ENCODE measurements around the gene SEL1L2. TPM values are rescaled to one million over a fixed set of nuclear protein-coding genes. Genes with fewer than 3 reads are reported as not detected.

The SEL1L2 gene
- total RNA-seq, 1 donor from 2014 or later, result not detected

DNA sequence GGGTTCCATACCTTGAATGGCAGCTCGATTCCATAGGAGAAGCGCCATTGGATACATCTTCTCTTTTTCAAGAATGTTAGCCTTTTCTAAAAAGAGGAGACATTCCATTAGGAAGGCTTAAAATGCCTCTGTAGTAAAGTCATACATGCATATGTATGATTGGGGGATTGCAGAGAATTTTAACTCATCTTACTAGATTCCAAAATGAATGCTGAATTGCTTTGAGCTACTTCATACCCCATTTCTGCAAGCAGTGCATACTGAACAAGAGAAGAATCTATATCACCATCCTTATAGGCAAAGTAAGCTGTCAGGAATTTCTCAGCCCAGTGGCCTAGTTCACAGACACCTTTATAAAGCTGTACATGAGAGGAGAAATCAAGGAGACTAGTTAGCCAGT, 125.3 kb downstream of the SEL1L2 start:
- no peak for DNase-seq

GRCh38 chr20:13863244-13863643, 127.2 kb downstream of the SEL1L2 start:
- no peak for DNase-seq

- DNase-seq, result no peak
These were observed 128.2 kb downstream of the SEL1L2 start for GRCh38 chr20:13862245-13862644.

DNA sequence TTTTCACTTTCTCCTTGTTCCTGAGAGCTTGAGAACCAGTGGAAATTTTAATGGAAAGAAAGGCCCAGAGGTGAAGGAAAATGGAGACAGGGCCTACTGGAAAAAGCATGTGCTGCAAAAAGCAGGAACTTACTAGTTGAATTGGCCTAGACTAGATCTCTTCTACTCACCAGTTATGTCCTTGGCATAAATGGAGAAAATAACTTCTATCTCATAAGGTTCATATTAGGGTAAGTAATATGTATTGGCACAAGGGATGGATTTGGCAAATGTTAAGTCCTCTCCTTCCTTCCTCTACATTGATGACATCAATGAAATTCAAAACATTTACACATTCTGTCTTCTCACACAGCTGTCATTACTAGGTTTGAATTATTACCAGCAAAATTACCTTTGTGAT, 131.5 kb downstream of the SEL1L2 start:
- DNase-seq, result no peak

DNA sequence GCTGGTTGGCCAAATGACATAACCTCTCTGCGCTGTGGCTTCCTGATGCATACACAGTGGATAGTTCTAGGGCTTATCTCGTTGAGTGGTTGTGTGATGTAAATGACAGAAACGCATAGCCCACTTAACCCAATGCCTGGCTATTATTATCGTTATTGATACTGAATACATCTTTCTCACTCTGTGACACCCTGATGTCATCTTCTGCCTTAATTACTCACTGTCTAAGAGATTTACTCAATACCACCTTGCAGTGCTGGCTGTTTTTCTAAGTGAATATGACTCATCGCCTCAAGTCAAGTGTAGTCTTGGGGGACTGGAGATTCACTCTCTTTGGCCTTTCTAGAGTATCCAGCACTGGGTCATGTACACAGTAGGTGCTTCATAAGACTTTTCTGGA, 132.0 kb downstream of the SEL1L2 start:
- DNase-seq, result no peak

DNA sequence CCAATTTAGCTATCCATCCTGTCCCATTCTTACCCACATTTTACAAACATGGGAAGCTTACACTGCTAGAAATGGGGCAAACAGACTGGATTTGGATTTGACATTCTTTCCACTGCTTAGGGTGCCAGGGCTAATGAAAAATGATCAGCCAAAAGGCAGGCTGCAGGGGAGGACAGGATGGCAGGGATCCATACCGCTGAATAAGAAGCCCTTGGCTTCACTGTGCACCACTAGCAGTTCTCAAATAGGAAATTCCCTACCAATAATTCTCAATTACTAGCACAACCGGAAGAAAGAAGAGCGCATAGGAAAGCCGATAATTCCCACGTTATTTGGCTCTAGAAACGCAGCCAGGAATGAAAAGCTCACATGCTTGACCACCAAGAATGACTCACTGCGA, 132.5 kb downstream of the SEL1L2 start:
- no peak for DNase-seq

DNA sequence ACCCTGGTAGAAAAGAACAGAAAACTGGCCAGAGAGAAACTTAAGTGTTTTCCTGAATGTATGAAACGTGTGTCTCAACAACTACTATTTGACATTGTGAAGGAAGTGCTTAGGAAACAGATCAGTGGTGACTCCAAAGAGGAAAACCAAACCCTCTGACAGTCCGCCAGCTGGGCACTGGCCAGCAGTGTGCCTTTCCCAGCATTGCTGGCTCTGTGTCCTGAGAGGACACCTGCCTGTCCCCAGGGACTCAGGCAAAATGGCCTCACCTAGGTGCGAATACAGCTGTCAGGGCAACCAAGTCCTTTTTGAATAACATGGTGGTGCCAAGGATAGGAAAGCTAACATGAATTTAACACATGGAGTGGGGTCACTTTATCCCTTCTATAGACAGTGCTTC, 133.1 kb downstream of the SEL1L2 start:
- DNase-seq, result no peak

DNA sequence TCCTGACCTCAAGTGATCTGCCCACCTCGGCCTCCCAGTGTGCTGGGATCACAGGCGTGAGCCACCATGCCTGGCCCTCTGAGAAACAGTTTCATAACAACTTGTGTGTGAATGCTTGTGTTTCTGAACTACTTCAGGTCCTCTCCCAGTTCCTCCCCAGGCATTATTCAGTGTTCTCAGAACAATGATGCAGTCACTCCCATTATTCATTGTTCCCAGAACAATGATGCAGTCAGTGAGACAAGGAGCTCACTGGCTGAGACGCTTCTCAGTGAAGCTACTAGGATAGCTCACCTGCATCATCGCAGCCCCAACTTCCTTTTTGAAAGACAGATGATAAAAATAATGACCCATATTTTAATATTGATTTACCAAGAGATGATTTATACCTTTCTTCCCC, 134.1 kb downstream of the SEL1L2 start:
- no peak for DNase-seq

- no peak for DNase-seq
These were observed 134.8 kb downstream of the SEL1L2 start for GRCh38 chr20:13855613-13856012.

GRCh38 chr20:13852306-13852705, 138.1 kb downstream of the SEL1L2 start:
- DNase-seq, result no peak

DNA sequence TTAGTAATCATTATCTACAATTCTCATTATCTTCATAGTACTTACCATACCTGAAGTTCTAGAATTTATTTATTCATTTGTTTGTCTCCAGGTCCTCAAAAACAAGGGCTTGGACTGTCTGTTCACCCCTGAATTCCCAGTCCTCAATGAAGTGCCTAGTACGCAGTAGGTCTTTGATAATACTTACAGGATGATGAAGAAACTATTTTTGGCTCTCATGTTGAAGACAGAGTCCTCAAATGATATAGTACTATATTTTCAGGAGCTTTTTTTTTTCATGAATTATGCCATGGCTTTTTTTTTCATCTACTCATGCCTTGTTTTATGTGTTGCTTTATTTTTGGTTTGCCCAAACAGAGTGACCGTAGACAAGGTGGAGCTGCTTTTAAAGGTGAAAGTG, 139.1 kb downstream of the SEL1L2 start:
- no peak for DNase-seq

DNA sequence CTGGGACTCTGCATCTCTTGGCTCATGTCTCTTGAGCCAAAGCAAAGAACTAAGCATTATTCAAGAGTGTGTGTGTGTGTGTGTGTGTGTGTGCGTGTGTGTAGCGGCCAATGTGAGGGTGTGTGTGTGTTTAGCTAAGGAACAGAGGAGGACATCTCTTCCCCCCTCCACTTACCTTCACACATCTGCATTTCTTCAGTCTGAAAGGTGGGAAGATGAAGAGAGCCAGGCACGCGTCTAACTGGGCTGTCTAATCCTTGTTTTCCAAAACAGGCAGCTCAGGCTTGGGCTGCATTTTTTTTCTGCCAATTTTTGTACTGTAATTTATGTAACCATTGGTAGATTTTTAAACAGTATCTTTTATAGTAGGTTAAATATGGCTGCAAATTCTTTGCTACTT, 146.1 kb downstream of the SEL1L2 start:
- no peak for DNase-seq

DNA sequence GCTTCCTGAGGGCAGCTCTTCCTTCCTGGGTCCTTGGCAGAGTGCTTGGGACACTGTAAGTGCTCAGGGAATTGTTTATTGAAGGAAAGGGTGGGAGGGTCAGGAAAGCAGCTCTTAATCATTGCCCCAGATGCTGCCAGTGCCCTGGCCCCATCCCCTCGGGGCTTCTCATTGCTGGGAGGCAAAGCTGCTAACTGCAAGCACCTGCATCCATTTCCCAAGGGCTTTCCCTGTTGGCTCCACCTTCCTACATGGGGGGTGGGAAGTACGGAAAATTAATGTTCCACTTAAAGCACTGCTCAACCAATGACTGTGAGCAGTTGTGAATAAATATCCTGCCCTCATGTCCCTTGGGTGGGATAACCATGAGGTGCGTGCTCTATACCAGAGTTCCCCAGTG, 149.2 kb downstream of the SEL1L2 start:
- DNase-seq, result no peak

DNA sequence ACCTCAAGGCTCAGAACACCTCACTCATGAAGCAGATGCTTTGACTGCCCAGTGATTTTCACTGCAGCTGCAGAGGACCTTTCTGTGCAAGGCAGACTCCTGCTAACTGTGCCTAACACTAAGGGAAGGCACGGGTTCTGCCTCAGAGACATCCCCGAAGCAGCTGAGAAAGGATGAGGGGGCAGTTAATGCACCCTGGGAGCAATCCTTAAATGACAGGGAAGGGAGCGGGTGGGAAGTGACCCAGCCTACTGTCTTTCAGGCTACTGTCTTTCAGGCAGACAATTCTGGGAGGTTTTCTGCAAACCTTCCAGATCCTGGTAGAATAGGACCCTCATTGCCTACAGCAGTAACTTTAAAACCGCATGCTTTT, 150.3 kb downstream of the SEL1L2 start:
- DNase-seq, result no peak

DNA sequence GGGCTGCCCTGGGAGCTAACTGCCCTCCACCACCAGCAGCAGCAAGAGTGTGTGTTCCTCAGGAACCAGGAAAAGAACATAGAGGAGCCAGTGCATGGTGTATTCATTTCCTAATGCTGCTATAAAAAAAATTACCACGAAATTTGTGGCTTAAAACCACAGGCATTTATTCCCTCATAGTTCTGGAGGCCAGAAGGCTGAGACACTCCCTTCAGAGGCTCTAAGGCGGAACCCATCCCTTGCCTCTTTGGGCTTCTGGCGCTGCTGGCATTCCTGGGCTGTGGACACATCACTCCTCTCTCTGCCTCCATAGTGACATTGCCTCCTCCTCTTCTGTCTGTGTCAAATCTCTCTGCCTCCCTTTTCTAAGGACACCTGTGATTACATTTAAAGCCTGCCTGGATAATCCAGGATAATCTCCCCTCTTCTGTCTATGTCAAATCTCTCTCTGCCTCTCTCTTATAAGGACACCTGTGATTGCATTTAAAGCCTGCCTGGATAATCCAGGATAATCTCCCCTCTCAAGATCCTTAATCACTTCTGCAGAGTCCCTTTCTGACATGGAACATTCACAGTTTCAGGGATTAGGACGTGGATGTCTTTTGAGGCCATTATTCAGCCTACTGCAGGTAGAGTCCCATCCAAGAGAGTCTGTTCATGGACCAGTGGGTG, 150.9 kb downstream of the SEL1L2 start:
- peak; percentile 39 for DNase-seq

DNA sequence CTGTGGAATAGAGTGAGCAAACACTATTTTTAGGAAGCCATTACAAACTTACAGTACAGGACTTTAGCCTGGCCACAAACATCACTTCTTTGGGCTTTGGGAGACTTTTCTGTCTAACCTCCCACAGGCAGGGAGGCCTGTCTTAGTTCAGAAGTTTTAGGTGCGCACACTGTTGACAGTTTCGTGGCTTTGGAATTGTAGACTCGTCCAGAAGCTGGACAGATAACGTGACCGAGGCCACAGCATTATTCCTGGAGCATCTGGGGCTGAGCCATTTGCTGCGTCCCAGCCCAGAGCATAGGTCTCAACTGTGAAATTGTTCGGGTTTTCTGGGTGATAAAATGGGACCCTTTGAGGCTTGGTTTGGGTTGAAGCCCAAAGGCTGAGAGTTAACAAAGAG, 151.8 kb downstream of the SEL1L2 start:
- no peak for DNase-seq

DNA sequence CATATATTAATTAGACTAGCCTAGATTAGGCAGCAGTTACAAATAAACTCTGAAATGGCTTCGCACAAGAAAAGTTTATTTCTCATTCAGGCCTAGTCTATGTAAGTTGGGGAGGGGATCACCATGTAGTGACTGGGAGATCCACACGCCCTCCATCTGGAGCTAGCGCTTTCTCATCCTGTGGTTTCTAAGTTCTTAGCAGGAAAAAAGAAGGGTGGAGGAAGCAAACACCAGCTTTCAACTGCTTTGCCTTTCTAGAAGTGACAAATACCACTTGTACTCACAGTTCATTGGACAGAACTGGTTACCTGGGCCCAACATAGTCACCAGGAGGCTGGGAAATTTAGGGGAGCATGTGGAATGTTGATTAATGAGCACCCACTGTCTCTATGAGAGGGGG, 158.9 kb downstream of the SEL1L2 start:
- DNase-seq, result peak; percentile 16

GRCh38 chr20:13825465-13825864, 164.9 kb downstream of the SEL1L2 start:
- DNase-seq, result no peak

GRCh38 chr20:13824459-13824858, 166.0 kb downstream of the SEL1L2 start:
- no peak for DNase-seq

- DNase-seq, result no peak
These were observed 168.0 kb downstream of the SEL1L2 start for GRCh38 chr20:13822459-13822858.

GRCh38 chr20:13821876-13822275, 168.5 kb downstream of the SEL1L2 start:
- DNase-seq, result no peak

GRCh38 chr20:13819885-13820645, 170.3 kb downstream of the SEL1L2 start:
- DNase-seq, result no peak

- DNase-seq, result no peak
These were observed 173.1 kb downstream of the SEL1L2 start for GRCh38 chr20:13817342-13817741.

DNA sequence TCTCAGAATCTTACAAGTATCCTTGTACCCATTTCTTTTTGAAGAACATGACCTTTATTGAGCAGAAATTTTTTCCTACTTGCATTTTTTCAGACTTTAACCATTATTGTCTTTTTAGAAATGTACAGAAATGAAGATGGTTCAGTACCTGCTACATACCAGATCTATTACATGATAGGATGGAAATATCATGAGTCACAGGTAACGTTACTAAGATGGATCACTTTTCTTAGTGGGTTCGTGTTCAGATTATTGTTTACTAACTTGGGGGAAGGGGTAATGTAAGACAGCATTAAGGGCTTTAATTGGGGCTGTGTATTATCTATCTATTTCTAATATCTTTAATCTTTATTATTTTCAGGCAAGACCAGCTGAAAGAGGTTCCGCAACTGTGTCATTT, 173.7 kb downstream of the SEL1L2 start:
- DNase-seq, result no peak
